HepG2 (cell line): Measurements from ENCODE around the gene ZNF772. TPM values are rescaled to one million over a fixed set of nuclear protein-coding genes. Genes with fewer than 3 reads are reported as not detected.

Experiments used
- BCLAF1 ChIP-seq: fragments of 450-650 bp; IDR thresholded peaks from 2 replicates; pipeline ENCODE4 v1.6.1; 2017; ENCODE audit warnings: mild to moderate bottlenecking
- CENPBD1 ChIP-seq: sonication (generic); formaldehyde crosslinking; IDR thresholded peaks from 2 replicates; pipeline ENCODE4 v1.8.0; 2022; ENCODE audit warnings: missing genetic modification reagents, low read depth, mild to moderate bottlenecking, borderline replicate concordance
- GATA4 ChIP-seq: sonication (generic); IDR thresholded peaks from 2 replicates; pipeline ENCODE4 v1.6.1; 2016; ENCODE audit warnings: antibody characterized with exemption, low read depth, borderline replicate concordance
- HNRNPLL ChIP-seq: fragments of 200-400 bp; formaldehyde crosslinking; IDR thresholded peaks from 2 replicates; pipeline ENCODE4 v1.6.1; 2017; ENCODE audit warnings: mild to moderate bottlenecking, low read depth, low read length; ENCODE audit not compliant: poor library complexity, severe bottlenecking
- PHF5A ChIP-seq: IDR thresholded peaks from one replicate; pipeline ENCODE4 v1.6.1; 2018; ENCODE audit warnings: low read depth, missing genetic modification reagents; ENCODE audit not compliant: unreplicated experiment
- SIN3B ChIP-seq: fragments of 150-350 bp; IDR thresholded peaks from 2 replicates; pipeline ENCODE4 v1.6.1; 2014; ENCODE audit warnings: low read length
- ZFAT ChIP-seq: sonication (generic); formaldehyde crosslinking; conservative IDR thresholded peaks from 2 replicates; pipeline ENCODE4 v1.8.1; 2023; ENCODE audit warnings: missing genetic modification reagents, inconsistent platforms
- ZNF225 ChIP-seq: sonication (generic); formaldehyde crosslinking; IDR thresholded peaks from 2 replicates; pipeline ENCODE4 v1.4.0; 2020; ENCODE audit warnings: mild to moderate bottlenecking, missing genetic modification reagents
- ZNF280D ChIP-seq: sonication (generic); formaldehyde crosslinking; IDR thresholded peaks from 2 replicates; pipeline ENCODE4 v1.5.1; 2020; ENCODE audit warnings: mild to moderate bottlenecking, missing genetic modification reagents
- ZNF367 ChIP-seq: sonication (generic); formaldehyde crosslinking; IDR thresholded peaks from 2 replicates; pipeline ENCODE4 v1.4.0; 2020; ENCODE audit warnings: missing genetic modification reagents, borderline replicate concordance
- ZNF460 ChIP-seq: sonication (generic); formaldehyde crosslinking; IDR thresholded peaks from 2 replicates; pipeline ENCODE4 v1.5.1; 2020; ENCODE audit warnings: missing genetic modification reagents, mild to moderate bottlenecking, borderline replicate concordance
- ZNF543 ChIP-seq: sonication (generic); formaldehyde crosslinking; IDR thresholded peaks from 2 replicates; pipeline ENCODE4 v1.4.0; 2020; ENCODE audit warnings: mild to moderate bottlenecking, missing genetic modification reagents
- ZNF678 ChIP-seq: sonication (generic); formaldehyde crosslinking; IDR thresholded peaks from 2 replicates; pipeline ENCODE4 v1.4.0; 2020; ENCODE audit warnings: mild to moderate bottlenecking, missing genetic modification reagents
- ZNF687 ChIP-seq: sonication (generic); formaldehyde crosslinking; IDR thresholded peaks from 2 replicates; pipeline ENCODE4 v1.5.1; 2020; ENCODE audit warnings: mild to moderate bottlenecking, missing genetic modification reagents, moderate library complexity
- ZNF7 ChIP-seq: IDR thresholded peaks from 2 replicates; pipeline ENCODE4 v1.6.1; 2016; ENCODE audit warnings: missing biosample characterization, missing genetic modification reagents
- ZNF724P ChIP-seq: sonication (generic); formaldehyde crosslinking; IDR thresholded peaks from 2 replicates; pipeline ENCODE4 v1.8.0; 2022; ENCODE audit warnings: missing genetic modification reagents, borderline replicate concordance
- ZNF781 ChIP-seq: sonication (generic); formaldehyde crosslinking; IDR thresholded peaks from 2 replicates; pipeline ENCODE4 v1.5.1; 2020; ENCODE audit warnings: borderline replicate concordance, mild to moderate bottlenecking, missing genetic modification reagents; ENCODE audit errors: not compliant biosample characterization
- ZNF850 ChIP-seq: sonication (generic); formaldehyde crosslinking; conservative IDR thresholded peaks from 2 replicates; pipeline ENCODE4 v1.9.0; 2021; ENCODE audit warnings: mild to moderate bottlenecking, missing genetic modification reagents
- polyA plus RNA-seq, 8 experiments: library from polyadenylated mRNA; depleted of rRNA in 3 of 8; stranded (reverse) in 7 of 8; unstranded in 1 of 8; fragments of >200 nt; fragmentation: Illumina TruSeq in 4 of 8; extraction: Trizol in 4 of 8; gene quantifications; 2 replicates each; pipeline versions ENCODE4 v1.2.1 to v1.2.3, GENCODE V29; 2011 to 2016; ENCODE audit warnings: low read depth in 4 of 8, missing spikeins in 1 of 8, mixed read lengths in 1 of 8; ENCODE audit not compliant: insufficient read depth in 1 of 8
- total RNA-seq, 5 experiments: library from RNA; depleted of rRNA; stranded (reverse); fragments of >200 nt; fragmentation: Illumina TruSeq; extraction: Trizol; gene quantifications; 2 replicates each; pipeline ENCODE4 v1.2.3, GENCODE V29; 2016; ENCODE audit warnings: low read depth in 1 of 5

Gene ZNF772
- total and polyA plus RNA-seq, 2 of the 13 experiments (the other 11 are each of a cell fraction or from before 2014, with no cell fraction given): 3.1 to 17.2 TPM

- TF ChIP-seq ZNF280D (CRISPR knock-in tag): no peak
- no peak for TF ChIP-seq GATA4
- TF ChIP-seq ZNF678 (CRISPR knock-in tag): no peak
- no peak for TF ChIP-seq ZNF724P (CRISPR knock-in tag)
- no peak for TF ChIP-seq ZNF850 (CRISPR knock-in tag)
- TF ChIP-seq ZFAT (CRISPR knock-in tag): no peak
- TF ChIP-seq ZNF7 (CRISPR knock-in tag): no peak
- TF ChIP-seq ZNF543: no peak; the same call in none of the 2 replicates
- TF ChIP-seq PHF5A (CRISPR knock-in tag): no peak
- peak; percentile 83 for TF ChIP-seq ZNF687 (CRISPR knock-in tag)
- no peak for TF ChIP-seq ZNF460 (CRISPR knock-in tag)
- TF ChIP-seq ZNF225 (CRISPR knock-in tag): 0 out of 2 replicates have a peak, but pooled peaks have one; percentile 16
- no peak for TF ChIP-seq BCLAF1
- TF ChIP-seq ZNF781: no peak
- TF ChIP-seq ZNF367 (CRISPR knock-in tag): 0 out of 2 replicates have a peak, but pooled peaks have one; percentile 49
- peak; percentile 53 for TF ChIP-seq HNRNPLL
- TF ChIP-seq CENPBD1 (CRISPR knock-in tag): no peak; the same call in 1 of the 2 replicates
- TF ChIP-seq SIN3B: peak; percentile 74
Observed at GRCh38 chr19:57435062-57435978, 42.0 kb downstream of the ZNF772 start, which contains the start of gene ZNF749 (continued).
